ENCODE data around the gene PRR36.

- TF ChIP-seq CTCF (IDR thresholded peaks at IDR 0.05) (no peak), POLR2A (IDR thresholded peaks at IDR 0.05) (no peak)
Measured at GRCh38 chr19:7844951-7845350, 29.2 kb downstream of the PRR36 start.
